GM21619 (cell line): Measurements from ENCODE around the gene UBE2S.
A peak's percentile ranks its signal among the peaks of the same experiment; 100 is the strongest.

Experiments used
- ATAC-seq: cut with Tn5 transposase; IDR thresholded peaks from one replicate; pipeline ENCODE4 v1.9.1; 2021; ENCODE audit not compliant: unreplicated experiment

Gene UBE2S

DNA sequence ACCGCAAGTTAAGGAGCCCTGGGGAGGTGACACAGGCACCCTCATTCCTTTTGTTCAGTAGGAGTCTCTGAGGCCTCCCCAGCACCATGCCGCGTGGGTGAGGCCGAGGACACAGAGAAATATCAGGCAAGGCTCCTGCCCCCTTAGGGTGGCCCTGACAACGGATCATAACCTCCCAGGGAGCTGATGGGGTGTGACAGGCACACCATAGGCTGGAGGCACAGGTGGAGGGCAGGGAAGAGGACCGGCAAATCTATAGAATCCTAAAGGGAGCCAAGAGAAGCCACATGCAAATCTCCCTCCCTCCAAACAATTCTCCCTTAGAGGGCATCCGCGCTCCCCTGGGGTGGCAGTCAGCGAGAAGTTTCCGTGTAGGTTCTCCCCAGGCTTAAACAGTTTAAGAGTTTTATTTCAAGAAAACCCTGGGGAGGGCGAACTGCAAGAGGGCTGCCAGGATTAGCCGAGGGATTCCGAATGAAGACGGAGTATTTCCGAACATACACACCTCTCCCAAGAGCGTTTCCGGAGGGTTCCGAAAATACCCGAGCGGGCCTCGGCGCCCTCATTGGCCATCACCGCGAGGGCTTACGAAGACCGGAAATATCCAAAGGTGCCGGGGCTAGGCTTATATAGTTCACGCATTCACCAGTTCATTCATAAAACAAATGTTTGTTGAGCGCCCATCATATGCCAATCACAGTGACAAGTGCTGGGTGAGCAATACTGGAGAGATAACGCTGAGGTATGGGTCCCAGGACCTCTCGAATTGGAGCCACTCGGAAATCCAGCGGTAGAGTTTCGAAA, 22.5 kb downstream of the UBE2S start:
- ATAC-seq = peak; percentile 50

- no peak for ATAC-seq
Observed at GRCh38 chr19:55384131-55384919, 23.3 kb downstream of the UBE2S start, which contains the start of gene TMEM238. Gene TMEM238 (minus strand): TSS chr19:55384292. CDS start chr19:55384259, 33 bp downstream.

DNA sequence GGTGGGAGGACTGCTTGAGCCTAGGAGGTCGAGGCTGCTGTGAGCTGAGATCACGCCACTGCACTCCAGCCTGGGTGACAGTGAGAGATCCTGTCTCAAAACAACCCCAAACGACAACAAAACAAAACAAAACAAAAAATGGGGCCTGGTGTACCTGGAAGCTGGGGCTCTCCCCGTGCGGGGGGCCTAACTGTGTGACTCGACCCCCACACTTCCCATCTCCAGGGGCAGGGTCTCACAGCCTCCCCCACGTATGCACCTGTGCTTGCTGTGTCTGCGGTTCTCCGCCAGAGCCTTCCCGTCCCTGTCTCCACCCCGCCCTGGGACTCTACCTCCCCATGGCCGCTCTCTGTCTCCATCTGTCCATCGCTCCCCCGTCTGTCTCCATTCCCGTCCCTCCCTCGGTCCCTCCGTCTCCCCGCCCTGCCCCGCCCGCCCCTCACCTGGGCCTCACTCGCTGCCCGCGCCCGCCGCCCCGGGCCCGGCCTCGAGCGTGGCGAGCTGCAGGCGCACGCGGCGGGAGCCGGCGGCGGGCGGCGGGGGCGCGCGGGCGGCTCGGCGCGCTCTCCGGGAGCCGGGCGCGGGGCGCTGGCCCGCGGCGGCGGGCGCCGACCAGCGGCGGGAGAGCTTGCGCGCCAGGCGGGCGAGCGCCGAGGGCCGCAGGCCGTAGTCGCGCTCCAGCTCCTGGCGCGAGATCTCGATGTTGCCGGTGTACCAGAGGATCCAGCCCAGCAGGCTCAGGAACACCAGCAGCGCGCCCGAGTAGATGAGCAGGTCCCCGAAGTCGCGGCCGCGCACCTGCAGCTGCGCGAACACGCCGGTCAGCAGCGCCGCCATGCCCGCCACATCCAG, 24.1 kb downstream of the UBE2S start:
- ATAC-seq = no peak

- no peak for ATAC-seq
Observed at GRCh38 chr19:55382522-55383054, 25.0 kb downstream of the UBE2S start.

DNA sequence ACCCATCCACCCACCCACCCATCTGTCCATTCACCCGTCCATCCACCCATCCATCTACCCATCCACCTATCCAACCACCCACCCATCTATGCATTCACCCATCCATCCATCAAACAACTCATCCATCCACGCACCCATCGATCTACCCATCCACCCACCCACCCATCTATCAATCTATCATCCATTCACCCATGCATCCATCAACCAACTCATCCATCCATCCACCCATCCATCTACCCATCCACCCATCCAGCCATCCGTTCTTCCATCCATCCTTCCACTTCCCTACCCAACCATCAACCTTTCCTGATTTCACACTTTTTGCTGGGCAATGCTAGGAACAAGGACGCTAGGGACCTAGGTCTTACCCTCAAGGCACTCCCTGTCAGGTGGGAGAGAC, 25.6 kb downstream of the UBE2S start:
- ATAC-seq = no peak

- no peak for ATAC-seq
Observed at GRCh38 chr19:55379174-55379573, 28.4 kb downstream of the UBE2S start.

DNA sequence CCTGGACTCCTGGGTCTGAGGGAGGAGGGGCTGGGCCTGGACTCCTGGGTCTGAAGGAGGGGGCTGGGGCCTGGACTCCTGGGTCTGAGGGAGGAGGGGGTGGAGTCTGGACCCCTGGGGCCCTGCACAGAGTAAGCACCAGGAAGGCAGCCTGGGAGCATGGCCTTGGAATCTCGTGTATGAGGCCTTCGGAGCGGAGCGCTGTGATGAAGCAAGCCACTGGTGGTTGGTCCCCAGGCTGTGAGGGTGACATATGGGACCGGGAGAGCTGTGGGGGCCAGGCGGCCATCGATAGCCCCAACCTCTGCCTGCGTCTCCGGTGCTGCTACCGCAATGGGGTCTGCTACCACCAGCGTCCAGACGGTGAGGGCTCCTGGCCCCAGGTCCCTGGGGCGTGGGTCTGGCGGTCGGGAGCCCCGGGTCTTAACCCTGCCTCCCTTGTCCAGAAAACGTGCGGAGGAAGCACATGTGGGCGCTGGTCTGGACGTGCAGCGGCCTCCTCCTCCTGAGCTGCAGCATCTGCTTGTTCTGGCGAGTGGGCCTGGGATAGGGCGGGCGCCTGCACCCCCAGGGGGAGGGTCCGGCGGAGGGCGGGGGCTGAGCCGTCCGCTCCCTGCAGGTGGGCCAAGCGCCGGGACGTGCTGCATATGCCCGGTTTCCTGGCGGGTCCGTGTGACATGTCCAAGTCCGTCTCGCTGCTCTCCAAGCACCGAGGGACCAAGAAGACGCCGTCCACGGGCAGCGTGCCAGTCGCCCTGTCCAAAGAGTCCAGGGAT, 30.0 kb downstream of the UBE2S start:
- no peak for ATAC-seq

DNA sequence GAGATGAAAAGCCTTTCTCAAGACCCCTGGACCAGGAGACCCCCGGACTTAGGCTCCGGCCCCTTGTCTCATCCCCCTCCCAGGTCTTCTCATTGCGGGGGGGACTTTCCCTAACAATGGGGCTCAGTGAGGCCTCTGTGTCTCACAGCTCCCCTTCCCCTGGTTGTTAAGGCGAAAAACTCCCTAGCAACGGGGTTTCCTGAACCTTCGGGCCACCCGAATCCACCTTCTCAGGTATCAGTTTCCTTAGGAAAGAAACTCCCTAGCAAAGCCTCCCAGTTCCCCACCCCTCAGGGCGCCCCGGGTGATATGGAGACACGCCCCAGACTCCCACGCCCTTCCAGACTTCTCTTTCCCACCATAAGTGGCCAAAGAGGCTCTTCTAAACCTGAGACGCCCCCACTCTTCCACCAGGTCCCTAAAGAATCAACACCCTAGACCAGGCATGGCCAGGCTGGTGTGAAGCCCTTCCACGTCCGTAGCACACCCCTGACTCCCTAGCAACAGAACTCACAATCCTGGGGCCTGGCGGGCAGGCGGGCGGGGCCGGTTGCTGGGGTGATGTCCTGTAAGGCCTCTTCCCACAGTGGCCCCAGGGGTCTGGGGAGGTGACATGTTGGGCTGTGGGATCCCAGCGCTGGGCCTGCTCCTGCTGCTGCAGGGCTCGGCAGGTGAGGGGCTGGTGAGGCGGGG, 31.2 kb downstream of the UBE2S start, which contains the start of gene TMEM190:
TMEM190 (plus strand) TSS at position 586 of the 693 bp plus-strand sequence; CDS start at position 614, 28 bp downstream.
- no peak for ATAC-seq

- no peak for ATAC-seq
Observed at GRCh38 chr19:55373993-55374757, 33.4 kb downstream of the UBE2S start.

DNA sequence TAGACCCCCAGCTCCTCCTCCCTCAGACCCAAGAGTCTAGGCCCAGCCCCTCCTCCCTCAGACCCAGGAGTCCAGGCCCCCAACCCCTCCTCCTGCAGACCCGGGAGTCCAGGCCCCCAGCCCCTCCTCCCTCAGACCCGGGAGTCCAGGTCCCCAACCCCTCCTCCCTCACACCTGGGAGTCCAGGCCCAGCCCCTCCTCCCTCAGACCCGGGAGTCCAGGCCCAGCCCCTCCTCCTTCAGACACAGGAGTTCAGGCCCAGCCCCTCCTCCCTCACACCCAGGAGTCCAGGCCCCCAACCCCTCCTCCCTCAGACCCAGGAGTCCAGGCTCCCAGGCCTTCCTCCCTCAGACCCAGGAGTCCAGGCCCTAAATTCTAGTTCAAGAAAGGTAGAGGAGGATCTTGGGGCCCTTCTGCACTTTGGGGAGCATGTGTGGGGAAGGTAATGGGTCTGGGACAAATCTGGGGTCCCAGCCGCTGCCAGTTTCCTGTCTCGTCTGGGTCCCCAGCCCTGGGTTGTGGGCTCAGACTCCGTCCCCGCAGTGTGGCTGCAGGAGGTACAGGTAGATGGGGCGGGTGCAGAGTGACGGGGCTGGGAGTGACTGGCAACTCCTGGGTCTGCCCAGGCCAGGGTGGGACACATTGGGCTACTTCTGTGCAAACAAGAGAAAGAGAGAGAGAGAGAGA, 34.1 kb downstream of the UBE2S start:
- ATAC-seq = no peak

GRCh38 chr19:55372316-55373081, 35.1 kb downstream of the UBE2S start:
- ATAC-seq = no peak

DNA sequence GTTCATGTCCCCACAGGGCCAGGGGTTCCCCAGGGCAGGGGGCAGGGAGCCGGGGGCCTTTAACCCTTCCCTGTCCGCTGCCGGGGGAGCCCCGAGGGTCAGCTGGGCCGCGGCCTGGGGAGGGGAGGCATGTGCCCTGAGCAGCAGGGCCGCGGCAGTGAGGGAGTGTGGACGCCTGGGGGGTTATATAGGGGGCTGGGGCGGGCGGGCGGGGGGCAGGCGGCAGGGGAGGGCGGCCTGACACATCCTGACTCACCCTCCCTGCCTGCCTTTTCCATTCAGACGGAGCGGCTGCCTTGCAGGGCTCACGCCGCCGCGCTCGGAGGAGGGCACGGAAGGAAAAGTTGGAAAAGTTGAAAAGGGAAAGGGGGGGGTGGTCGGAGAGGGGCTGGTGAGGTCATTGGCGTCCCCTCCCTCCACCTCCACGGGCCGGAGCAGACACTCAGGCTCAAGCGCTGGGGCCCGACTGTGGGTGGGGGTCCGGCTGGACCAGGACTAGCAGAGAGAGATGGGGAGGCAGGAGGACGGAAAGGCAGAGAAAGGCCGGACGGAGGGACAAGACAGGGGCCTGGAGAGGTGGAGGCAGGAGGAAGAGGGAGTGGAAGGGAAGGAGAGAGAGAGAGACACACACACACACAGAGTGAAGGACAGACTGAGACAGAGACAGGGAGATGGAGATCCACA, 37.1 kb downstream of the UBE2S start, which contains the start of gene IL11:
IL11 (minus strand) TSS at position 159 of the 684 bp plus-strand sequence; CDS start at position 6, 153 bp downstream.
- no peak for ATAC-seq

DNA sequence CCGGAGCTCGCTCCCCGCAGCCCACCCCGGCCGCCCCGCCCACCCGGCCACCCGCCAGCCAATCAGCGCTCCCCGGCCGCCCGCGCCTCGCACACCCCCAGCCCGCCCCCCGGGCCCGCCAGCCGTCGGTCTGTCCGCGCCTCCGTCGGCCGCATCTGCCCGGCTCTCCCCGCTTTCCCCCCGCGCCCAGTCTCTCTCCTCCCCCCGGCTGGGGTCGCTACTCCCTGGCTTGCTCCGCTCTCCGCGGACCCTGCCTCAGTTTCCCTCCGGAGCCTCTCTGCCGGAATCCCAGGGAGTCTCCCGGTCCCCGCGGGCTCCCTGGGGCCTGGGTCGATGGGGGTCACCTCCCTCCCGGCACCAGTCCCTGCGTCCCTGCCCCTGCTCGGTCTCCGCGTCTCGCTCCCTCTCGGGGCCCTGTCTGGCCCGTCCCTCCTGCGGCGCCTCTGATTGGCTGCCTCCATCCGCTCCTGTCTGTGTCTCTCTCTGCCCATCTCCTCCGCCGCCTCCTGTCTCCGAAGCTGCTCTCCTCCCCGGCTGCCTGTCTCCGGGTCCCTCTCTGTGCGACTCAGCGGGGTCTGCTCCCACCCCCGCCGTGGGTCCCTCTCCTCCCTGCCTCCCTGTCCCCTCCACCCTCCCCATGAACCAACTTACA, 37.8 kb downstream of the UBE2S start:
- no peak for ATAC-seq

- no peak for ATAC-seq
Observed at GRCh38 chr19:55368701-55369563, 38.7 kb downstream of the UBE2S start.

GRCh38 chr19:55368106-55368505, 39.5 kb downstream of the UBE2S start:
- no peak for ATAC-seq
